HUES6 (cell line): ENCODE results near the gene PBX2.

Source experiments
- H3K27ac ChIP-seq: 2 replicates; pipeline ENCODE4 v1.7.0; 2013; ENCODE audit warnings: low read depth, mild to moderate bottlenecking, low read length, inconsistent platforms
- H3K27me3 ChIP-seq: 2 replicates; pipeline ENCODE4 v1.6.1; 2013; ENCODE audit warnings: low read length; ENCODE audit not compliant: control insufficient read depth, insufficient read depth
- H3K36me3 ChIP-seq: 2 replicates; pipeline ENCODE4 v1.6.1; 2013; ENCODE audit warnings: low read length; ENCODE audit not compliant: control insufficient read depth, insufficient read depth
- H3K4me1 ChIP-seq: 2 replicates; pipeline ENCODE4 v1.6.1; 2013; ENCODE audit warnings: low read length; ENCODE audit not compliant: control insufficient read depth, insufficient read depth
- H3K4me3 ChIP-seq: 2 replicates; pipeline ENCODE4 v1.5.1; 2013; ENCODE audit warnings: low read depth, low read length
- H3K9ac ChIP-seq: one replicate; pipeline ENCODE4 v1.6.1; 2013; ENCODE audit warnings: mild to moderate bottlenecking, low read length
- H3K9me3 ChIP-seq: 2 replicates; pipeline ENCODE4 v1.6.1; 2013; ENCODE audit warnings: low read depth, low read length; ENCODE audit not compliant: control insufficient read depth, insufficient read depth

The PBX2 gene

GRCh38 chr6:32152769-32153563 lies 37.0 kb downstream of the PBX2 start:
- Histone ChIP-seq H3K27me3 (peaks cover 36% of the 10 kb centered on the region), H3K4me1 (peaks cover 30% of the 10 kb centered on the region), H3K27ac (peak overlapping the region; percentile 48; the same call in 1 of the 2 replicates), H3K9ac (peak overlapping the region; percentile 91), H3K36me3 (peaks cover 17% of the 10 kb centered on the region), H3K9me3 (no peaks in the 10 kb centered on the region), H3K4me3 (peak overlapping the region; percentile 86)

GRCh38 chr6:32151863-32152768 lies 37.9 kb downstream of the PBX2 start, which contains the start of gene PRRT1:
Gene PRRT1, minus strand, starts transcription at chr6:32151939. Its CDS starts 112 bp downstream, at chr6:32151827.
- H3K9ac ChIP-seq = peak within 1 kb of the TSS; percentile 91
- H3K27ac ChIP-seq = no peak within 1 kb of the TSS
- H3K4me3 ChIP-seq = peak within 1 kb of the TSS; percentile 86
- H3K36me3 ChIP-seq = peaks cover 10% of the 10 kb centered on the region
- peaks cover 36% of the 10 kb centered on the region for H3K4me1 ChIP-seq
- H3K27me3 ChIP-seq = peaks cover 36% of the 10 kb centered on the region
- no peaks in the 10 kb centered on the region for H3K9me3 ChIP-seq

- Histone ChIP-seq H3K9me3 (no peaks in the 10 kb centered on the region), H3K4me1 (peaks cover 44% of the 10 kb centered on the region), H3K4me3 (peak overlapping the region; percentile 49), H3K27ac (no peak overlapping the region), H3K9ac (no peak overlapping the region), H3K27me3 (peaks cover 36% of the 10 kb centered on the region), H3K36me3 (peaks cover 7% of the 10 kb centered on the region)
These were observed 38.7 kb downstream of the PBX2 start for GRCh38 chr6:32151181-32151862.

- Histone ChIP-seq H3K9me3 (no peaks in the 10 kb centered on the region), H3K4me3 (peak overlapping the region; percentile 56), H3K27ac (no peak overlapping the region), H3K27me3 (peaks cover 36% of the 10 kb centered on the region), H3K9ac (no peak overlapping the region), H3K4me1 (peaks cover 52% of the 10 kb centered on the region), H3K36me3 (no peaks in the 10 kb centered on the region)
These were observed 39.8 kb downstream of the PBX2 start for GRCh38 chr6:32149932-32150870.

GRCh38 chr6:32149092-32149755 lies 40.8 kb downstream of the PBX2 start:
- H3K9ac ChIP-seq = no peak overlapping the region
- no peaks in the 10 kb centered on the region for H3K9me3 ChIP-seq
- H3K36me3 ChIP-seq = no peaks in the 10 kb centered on the region
- H3K4me3 ChIP-seq = peak overlapping the region; percentile 56
- peaks cover 36% of the 10 kb centered on the region for H3K27me3 ChIP-seq
- H3K27ac ChIP-seq = no peak overlapping the region
- H3K4me1 ChIP-seq = peaks cover 45% of the 10 kb centered on the region

- Histone ChIP-seq H3K9me3 (no peaks in the 10 kb centered on the region), H3K36me3 (no peaks in the 10 kb centered on the region), H3K9ac (no peak overlapping the region), H3K27ac (no peak overlapping the region), H3K27me3 (peaks cover 36% of the 10 kb centered on the region), H3K4me3 (peak overlapping the region; percentile 56), H3K4me1 (peaks cover 45% of the 10 kb centered on the region)
These were observed 41.5 kb downstream of the PBX2 start for GRCh38 chr6:32148289-32149091.

GRCh38 chr6:32147401-32148132 lies 42.4 kb downstream of the PBX2 start:
- no peak overlapping the region for H3K27ac ChIP-seq
- H3K36me3 ChIP-seq = no peaks in the 10 kb centered on the region
- H3K4me1 ChIP-seq = peaks cover 45% of the 10 kb centered on the region
- H3K27me3 ChIP-seq = peaks cover 34% of the 10 kb centered on the region
- H3K4me3 ChIP-seq = peak overlapping the region; percentile 56
- H3K9ac ChIP-seq = no peak overlapping the region
- H3K9me3 ChIP-seq = no peaks in the 10 kb centered on the region

- Histone ChIP-seq H3K9ac (no peak overlapping the region), H3K27me3 (peaks cover 27% of the 10 kb centered on the region), H3K4me1 (peaks cover 38% of the 10 kb centered on the region), H3K36me3 (no peaks in the 10 kb centered on the region), H3K27ac (no peak overlapping the region), H3K9me3 (no peaks in the 10 kb centered on the region), H3K4me3 (0 out of 2 replicates have a peak overlapping the region, but pooled peaks have one; percentile 8)
These were observed 43.3 kb downstream of the PBX2 start for GRCh38 chr6:32146687-32147086.

- H3K9me3 ChIP-seq = no peaks in the 10 kb centered on the region
- peaks cover 36% of the 10 kb centered on the region for H3K4me1 ChIP-seq
- H3K36me3 ChIP-seq = no peaks in the 10 kb centered on the region
- H3K4me3 ChIP-seq = no peak overlapping the region
- H3K27ac ChIP-seq = no peak overlapping the region
- peaks cover 24% of the 10 kb centered on the region for H3K27me3 ChIP-seq
- H3K9ac ChIP-seq = no peak overlapping the region
These were observed 43.7 kb downstream of the PBX2 start for GRCh38 chr6:32146287-32146686.
